ENCODE results near the gene NRF1. TPM values are rescaled to one million over a fixed set of nuclear protein-coding genes. Genes with fewer than 3 reads are reported as not detected.

Gene NRF1
- total and polyA plus RNA-seq, 12 donors: 7.7 to 16.0 (median 10.1) TPM

GRCh38 chr7:129615018-129615417 is 3.5 kb downstream of the NRF1 start:
- Histone ChIP-seq H3K4me3 (no peak overlapping the region), H3K27me3 (no peaks in the 10 kb centered on the region), H3K36me3 (replicated peaks in 1 of 2) (no peaks in the 10 kb centered on the region), H3K4me1 (replicated peaks in 1 of 2) (peaks cover 4 to 36% of the 10 kb centered on the region in 2 donors), H3K27ac (no peak overlapping the region), H3K9me3 (replicated peaks in 1 of 3) (no peaks in the 10 kb centered on the region)
- DNase-seq: no peak
- intact Hi-C loops (cut with DNase I): no loop called here
- no peak for TF ChIP-seq CTCF (IDR thresholded peaks at IDR 0.05)
- TF ChIP-seq POLR2A (IDR thresholded peaks at IDR 0.05): no peak
- WGBS, 4 donors: 78 to 85% (median 83%) methylated on average over 1 of the region's 1 CpG

- intact Hi-C loops (cut with DNase I): no loop called here
- 68 to 92% (median 74%) methylated on average over 4 of the region's 4 CpGs for WGBS, 4 donors
- peaks cover 4 to 32% of the 10 kb centered on the region in 2 donors for H3K4me1 ChIP-seq (replicated peaks in 1 of 2)
- no peak overlapping the region for H3K27ac ChIP-seq
- no peaks in the 10 kb centered on the region for H3K27me3 ChIP-seq
- no peak overlapping the region for H3K4me3 ChIP-seq
- H3K9me3 ChIP-seq (replicated peaks in 1 of 3): no peaks in the 10 kb centered on the region
- TF ChIP-seq POLR2A (IDR thresholded peaks at IDR 0.05) (no peak), CTCF (IDR thresholded peaks at IDR 0.05) (no peak)
- H3K36me3 ChIP-seq (replicated peaks in 1 of 2): no peaks in the 10 kb centered on the region
- no peak for DNase-seq
Measured at GRCh38 chr7:129616530-129616929, 5.0 kb downstream of the NRF1 start.

GRCh38 chr7:129617178-129617577 is 5.7 kb downstream of the NRF1 start:
- 79 to 89% (median 84%) methylated on average over 3 of the region's 3 CpGs for WGBS, 4 donors
- no peak overlapping the region for H3K27ac ChIP-seq

GRCh38 chr7:129617652-129618051 is 6.1 kb downstream of the NRF1 start:
- WGBS, 4 donors: 52 to 67% (median 66%) methylated on average over 1 of the region's 1 CpG
- no peak overlapping the region for H3K27ac ChIP-seq
- intact Hi-C loops (cut with DNase I): no loop called here

More at GRCh38 chr7:129617178-129617577, 5.7 kb downstream of the NRF1 start:
- intact Hi-C loops (cut with DNase I): no loop called here
- TF ChIP-seq CTCF (IDR thresholded peaks at IDR 0.05) (no peak), POLR2A (IDR thresholded peaks at IDR 0.05) (no peak)
- DNase-seq: no peak
- no peaks in the 10 kb centered on the region for H3K9me3 ChIP-seq (replicated peaks in 1 of 3)
- peaks cover 4 to 32% of the 10 kb centered on the region in 2 donors for H3K4me1 ChIP-seq (replicated peaks in 1 of 2)
- H3K36me3 ChIP-seq (replicated peaks in 1 of 2): no peaks in the 10 kb centered on the region
- H3K4me3 ChIP-seq: no peak overlapping the region
- H3K27me3 ChIP-seq: no peaks in the 10 kb centered on the region

More at GRCh38 chr7:129617652-129618051, 6.1 kb downstream of the NRF1 start:
- TF ChIP-seq POLR2A (IDR thresholded peaks at IDR 0.05): no peak
- TF ChIP-seq CTCF (IDR thresholded peaks at IDR 0.05): no peak
- peaks cover 4 to 32% of the 10 kb centered on the region in 2 donors for H3K4me1 ChIP-seq (replicated peaks in 1 of 2)
- H3K27me3 ChIP-seq: no peaks in the 10 kb centered on the region
- H3K9me3 ChIP-seq (replicated peaks in 1 of 3): no peaks in the 10 kb centered on the region
- H3K4me3 ChIP-seq: no peak overlapping the region
- H3K36me3 ChIP-seq (replicated peaks in 1 of 2): no peaks in the 10 kb centered on the region
- DNase-seq: no peak

All from adrenal gland (tissue), 12 donors.